ENCODE measurements around the gene RRAD.
"Not testable (repeated sequence)": the region's sequence is repeated elsewhere in the genome, so short reads cannot be mapped to it uniquely, and the experiment has no call there.

The RRAD gene

DNA sequence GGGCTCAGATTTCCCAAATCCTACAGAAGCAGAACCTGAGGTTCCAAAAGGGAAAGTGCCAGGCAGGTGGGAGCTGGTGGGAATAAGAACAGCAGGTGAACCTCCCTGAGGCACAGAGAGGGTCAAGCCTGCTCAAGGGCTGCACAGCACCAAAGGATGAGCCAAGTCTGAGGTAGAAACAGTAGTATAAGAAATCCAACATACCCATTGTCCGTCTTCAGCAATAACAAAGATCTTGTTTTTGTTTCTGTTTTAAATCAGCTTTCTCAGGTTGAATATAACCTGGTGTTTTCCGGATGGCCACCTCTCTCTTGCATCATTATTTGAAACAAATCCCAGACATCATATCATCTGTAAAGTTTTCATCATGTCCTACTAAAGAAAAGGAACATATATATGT, 25.1 kb upstream of the RRAD start:
- DNase-seq = no peak

DNA sequence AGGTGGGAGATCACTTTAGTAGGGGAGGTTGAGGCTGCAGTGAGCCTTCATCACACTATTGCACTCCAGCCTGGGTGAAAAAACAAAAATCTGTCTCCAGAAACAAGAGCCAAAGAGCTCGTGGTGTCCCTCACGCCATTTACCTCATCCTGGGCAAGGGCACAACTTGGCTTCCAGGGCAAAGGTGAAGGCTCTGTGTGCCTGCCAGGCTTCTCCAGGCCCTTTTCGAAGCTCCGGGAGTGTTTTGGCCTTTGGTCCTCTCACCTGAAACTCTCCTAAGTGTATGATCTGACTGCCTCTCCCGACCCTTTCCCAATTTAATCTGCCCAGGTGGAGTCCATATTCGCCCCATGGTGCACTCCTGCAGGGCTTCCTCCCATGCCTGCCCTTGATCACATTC, 24.1 kb upstream of the RRAD start:
- no peak for DNase-seq

DNA sequence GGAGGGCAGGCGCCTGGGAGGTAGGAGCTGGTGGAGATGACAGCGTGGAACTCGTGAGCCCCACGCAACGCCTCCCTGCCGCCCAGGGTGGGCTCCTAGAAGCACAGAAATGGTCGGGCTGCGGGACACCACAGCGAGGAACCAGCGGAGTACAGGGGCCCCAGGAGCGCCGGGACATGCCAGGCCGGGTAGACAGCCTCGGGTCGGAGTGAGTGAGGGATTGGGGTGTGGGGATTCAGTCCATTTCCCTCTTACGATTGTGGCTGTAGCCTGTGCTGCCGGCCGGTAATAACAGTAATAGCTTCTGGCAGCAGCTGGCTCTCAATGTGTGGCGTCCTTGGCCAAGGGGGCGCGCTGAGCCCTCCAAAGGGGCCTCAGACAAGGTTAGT, 23.5 kb upstream of the RRAD start:
- no peak for DNase-seq

DNA sequence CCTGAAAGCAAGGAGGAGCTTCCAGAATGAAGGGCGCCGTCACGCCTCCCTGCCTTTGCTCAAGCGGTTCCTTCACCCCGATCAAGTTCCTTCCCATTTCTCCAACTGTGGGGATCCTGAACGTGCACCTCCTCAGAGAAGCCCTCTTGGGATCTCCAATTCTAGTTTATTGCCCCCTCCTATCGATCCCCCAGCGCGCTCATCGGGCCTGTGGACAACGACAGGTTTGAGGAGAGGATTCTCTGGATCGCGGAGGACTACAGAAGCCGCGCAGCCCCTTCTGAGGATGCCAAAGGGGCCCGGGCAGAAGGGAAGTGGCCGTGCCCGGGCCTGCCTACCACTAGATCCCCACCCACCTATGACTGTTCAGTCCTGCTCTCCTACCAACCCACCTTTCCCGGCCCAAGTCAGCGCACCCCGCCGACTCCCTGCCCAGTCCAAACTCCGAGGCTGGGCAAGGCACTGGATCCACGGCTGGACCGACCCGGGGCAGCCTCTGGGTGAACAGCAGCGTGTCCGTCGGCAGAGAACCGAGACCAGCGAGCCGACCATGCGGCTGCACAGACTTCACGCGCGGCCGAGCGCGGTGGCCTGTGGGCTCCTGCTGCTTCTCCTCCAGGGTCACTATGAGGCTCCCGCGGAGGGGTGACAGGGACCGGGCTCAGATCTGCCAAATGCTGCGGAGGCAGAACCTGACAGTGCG, 22.9 kb upstream of the RRAD start:
- peak; percentile 36 for DNase-seq

DNA sequence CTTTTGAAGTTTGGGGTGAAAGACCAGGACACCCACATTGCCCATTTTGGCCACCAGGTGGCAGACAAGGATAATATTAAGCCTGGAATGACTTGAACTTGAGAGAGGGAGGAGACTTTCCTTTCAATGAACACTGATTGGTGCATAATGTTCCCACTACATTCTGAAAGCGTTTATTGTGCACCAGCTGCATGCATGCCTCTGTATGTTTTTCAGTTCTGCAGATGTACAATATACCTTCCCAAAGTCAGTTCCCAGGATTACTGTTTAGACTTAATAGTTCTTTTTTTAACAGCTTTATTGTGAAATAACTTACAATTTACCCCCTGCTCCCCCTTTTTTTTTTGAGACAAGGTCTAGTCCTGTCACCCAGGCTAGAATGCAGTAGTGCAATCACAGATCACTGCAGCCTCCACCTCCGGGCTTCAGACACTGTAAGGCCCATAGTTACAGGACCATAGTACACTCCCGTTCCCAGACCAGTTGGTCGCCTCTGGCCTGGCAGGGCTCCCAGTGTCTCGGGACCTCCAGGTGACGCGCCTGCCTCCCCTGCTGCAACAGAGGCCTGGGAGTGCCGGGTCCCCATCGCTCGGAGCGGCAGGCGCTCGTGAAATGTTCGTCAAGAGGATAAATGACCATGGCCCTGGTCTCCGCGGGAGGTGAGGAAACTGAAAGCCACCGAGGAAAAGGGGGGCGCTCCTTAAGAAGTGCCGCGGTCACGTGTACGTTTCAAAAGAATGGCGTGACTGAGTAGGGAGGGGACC, 22.1 kb upstream of the RRAD start:
- peak; percentile 87 for DNase-seq

DNA sequence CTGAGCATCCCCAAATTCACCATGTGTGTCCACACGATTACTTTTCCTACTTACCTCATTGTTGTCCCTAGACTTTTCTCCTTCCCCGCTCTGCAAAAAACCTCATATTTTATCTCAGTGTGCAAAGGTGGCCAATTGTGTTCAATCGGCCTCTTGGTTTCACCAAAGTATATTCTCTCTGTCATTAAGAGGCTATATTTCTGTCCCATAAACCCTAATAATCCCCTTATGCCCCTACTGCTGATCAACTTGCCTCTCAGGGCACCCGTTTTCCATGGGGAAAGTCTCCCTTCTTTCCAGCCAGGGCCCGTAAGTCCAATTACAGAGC, 21.6 kb upstream of the RRAD start:
- DNase-seq = no peak

DNA sequence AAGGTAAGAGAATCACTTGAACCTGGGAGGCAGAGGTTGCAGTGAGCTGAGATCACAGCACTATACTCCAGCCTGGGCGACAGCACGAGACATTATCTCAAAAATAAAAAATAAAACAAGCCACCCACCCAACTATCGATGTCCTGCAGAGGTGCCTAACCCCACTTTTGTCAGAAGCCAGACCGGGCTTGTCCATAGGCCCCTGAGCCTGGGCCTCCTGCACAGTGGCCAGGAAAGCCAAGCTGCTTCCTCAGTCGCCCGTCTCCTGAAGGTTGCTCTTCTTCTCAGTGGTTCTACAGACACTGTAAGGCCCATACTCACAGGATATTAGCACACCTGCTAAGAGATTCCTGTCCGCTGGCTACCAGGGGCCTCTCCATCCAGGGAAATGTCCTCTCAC, 21.2 kb upstream of the RRAD start:
- DNase-seq = no peak

DNA sequence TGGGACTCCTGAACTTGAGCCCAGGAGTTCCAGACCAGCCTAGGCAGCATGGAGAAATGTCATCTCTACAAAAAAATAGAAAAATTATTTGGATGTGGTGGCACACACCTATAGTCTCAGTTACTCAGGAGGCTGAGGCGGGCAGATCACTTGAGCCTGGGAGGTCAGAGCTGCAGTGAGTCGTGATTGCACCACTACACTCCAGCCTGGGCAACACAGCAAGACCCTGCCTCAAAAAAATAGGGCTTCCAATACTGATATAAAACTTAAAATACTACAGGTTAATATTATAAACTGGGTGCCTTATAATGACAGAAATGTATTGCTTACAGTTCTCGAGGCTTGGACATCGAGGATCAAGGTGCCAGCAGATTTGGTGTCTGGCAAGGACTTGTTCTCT, 20.6 kb upstream of the RRAD start:
- DNase-seq = no peak

DNA sequence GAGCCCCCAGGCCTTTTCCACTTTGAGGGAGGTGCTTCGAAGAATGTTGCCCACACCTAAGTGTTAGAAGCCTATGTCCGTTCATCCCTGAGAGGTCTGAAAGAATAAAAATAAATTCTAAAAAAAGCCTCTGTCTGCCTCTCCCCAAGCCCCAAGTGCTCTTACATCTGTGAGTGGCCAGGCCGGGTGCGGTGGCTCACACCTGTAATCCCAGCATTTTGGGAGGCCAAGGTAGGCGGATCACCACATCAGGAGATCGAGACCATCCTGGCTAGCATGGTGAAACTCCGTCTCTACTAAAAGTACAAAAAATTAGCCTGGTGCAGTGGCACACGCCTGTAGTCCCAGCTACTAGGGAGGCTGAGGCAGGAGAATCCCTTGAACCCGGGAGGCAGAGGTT, 19.6 kb upstream of the RRAD start:
- not testable (repeated sequence) for DNase-seq

DNA sequence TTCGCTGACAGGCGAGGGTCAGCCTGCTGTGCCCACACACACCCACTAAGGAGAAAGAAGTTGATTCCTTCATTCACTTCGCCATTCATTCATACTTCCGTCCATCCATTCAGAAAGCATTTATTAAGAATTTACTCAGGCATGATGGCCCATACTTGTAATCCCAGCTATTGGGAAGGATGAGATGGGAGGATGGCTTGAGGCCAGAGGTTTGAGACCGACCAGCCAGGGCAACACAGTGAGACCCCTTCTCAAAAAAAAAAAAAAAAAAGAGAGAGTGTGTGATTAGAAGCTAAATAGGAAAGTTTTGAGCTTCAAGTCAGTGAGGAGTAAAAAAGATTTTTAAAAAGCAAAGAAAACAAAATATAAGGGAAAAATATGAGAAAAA, 18.7 kb upstream of the RRAD start:
- no peak for DNase-seq

DNA sequence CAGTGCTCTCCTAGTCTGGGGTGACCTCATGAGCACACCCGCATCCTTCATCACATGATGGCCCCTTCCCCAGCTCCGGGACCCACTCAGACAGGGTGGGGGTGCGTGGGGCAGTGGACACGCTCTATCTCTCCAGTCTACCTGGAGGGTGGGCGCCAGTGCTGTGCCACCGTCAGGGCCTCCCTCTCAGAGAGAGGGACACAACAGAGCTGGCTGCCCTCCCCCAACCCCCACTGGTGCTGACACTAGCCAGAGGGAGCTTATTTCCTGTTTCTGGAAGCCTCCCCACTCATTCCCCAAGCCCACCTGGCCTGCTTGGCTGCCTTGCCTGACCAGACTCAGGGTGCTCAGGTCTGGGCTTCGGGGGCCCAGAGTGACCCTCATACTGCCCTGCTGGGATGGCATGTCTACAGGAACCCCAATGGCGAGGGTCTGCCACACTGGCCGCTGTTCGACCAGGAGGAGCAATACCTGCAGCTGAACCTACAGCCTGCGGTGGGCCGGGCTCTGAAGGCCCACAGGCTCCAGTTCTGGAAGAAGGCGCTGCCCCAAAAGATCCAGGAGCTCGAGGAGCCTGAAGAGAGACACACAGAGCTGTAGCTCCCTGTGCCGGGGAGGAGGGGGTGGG, 18.2 kb upstream of the RRAD start:
- DNase-seq = no peak

DNA sequence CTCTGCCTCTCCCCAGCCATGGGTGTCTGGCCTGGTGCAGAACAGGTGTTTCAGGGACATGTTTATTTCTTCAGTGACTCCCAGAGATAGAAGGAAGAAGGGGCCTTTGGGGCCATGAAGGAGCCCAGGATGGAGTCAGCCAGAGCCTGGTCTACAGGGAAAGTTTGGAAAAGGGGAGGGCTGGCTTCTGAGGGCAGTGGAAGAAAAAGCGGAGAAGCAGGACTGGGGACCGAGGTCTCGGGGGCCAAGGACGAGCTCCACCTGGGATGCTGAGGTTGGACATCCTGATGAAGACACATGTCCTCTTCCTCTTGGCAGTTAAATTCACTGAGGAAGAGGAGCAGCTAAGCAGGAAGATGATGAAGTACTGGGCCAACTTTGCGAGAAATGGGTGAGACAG, 17.6 kb upstream of the RRAD start:
- DNase-seq = no peak

DNA sequence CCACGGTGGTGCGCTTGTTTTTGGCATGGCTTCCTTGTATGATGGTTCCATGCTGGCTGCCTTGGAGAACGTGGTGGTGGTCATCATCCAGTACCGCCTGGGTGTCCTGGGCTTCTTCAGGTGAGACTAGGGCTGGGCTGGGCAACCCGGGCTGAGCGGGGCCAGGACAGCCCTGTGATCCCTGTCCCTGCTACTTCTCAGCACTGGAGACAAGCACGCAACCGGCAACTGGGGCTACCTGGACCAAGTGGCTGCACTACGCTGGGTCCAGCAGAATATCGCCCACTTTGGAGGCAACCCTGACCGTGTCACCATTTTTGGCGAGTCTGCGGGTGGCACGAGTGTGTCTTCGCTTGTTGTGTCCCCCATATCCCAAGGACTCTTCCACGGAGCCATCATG, 14.9 kb upstream of the RRAD start:
- no peak for DNase-seq

DNA sequence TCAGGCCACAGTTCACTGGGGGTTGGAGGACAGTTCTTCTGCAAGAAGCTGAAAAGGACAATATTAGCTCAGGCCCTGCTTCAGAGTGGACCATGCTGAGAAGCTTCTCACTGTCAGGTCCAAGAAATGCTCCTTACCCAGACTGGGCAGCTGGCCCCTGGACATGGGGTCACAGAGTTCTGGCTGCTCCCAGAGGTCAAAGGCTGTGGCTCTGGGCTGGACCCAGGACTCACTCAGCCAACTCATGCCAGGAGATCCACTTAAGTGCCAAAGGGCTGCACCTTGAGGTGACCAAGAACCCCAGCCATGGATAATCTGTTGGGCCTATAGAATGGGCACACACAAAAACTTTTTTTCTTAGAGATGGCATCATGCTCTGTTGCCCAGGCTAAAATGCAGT, 14.0 kb upstream of the RRAD start:
- no peak for DNase-seq

DNA sequence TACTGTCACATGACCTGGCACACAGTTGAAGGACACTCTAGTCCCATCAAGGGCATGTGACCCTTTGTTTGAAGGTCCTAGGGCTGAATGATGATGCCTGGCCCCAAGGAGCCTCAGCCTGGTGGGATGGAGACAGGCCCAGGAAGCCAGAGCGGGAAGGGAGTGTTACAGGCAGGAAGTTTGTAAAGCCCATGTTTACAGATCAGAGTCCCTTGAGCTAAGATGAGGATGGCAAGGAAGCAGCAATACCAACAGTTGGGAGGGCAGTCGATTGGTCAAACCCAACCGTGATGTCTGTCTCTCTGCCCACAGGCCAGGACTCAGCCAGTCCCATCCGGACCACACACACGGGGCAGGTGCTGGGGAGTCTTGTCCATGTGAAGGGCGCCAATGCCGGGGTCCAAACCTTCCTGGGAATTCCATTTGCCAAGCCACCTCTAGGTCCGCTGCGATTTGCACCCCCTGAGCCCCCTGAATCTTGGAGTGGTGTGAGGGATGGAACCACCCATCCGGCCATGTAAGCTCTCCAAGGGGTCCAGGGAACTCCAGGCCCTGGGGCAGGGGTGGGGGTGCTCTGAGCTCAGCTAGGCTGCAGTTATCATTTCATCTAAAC, 12.5 kb upstream of the RRAD start:
- no peak for DNase-seq

DNA sequence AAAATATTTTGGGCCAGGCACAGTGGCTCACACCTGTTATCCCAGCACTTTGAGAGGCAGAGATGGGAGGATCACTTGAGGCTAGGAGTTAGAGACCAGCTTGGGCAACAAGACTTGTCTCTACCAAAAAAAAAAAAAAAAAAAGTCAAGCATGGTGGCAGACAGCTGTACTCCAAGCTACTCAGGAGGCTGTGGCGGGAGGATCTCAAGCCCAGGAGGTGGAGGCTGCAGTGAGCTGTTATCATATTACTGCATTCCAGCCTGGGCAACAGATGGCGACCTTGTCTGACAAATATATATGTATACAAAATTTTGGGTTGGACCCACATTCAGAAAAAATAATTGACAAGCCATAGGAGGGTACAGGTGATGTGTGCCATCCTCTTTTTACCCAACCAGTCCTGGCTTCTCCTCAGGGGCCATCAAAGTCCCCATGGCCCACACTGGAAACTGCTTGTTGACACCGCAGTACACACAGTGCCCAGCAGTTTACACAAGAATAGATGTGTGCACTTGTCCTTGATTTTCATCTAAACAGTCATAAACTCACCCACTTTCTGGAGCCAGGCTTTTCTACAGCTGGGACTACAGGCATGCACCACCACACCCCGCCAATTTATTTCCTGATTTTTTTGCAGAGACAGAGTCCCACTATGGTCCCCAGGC, 11.7 kb upstream of the RRAD start:
- DNase-seq = no peak

DNA sequence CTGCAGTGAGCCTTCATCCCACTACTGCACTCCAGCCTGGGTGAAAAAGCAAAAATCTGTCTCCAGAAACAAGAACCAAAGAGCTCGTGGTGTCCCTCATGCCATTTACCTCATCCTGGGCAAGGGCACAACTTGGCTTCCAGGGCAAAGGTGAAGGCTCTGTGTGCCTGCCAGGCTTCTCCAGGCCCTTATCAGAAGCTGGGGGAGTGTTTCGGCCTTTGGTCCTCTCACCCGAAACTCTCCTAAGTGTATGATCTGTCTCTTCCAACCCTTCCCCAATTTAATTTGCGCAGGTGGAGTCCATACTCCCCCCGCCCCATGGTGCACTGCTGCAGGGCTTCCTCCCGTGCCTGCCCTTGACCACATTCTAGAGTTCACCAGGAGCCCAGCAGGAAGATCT, 11.1 kb upstream of the RRAD start:
- no peak for DNase-seq

DNA sequence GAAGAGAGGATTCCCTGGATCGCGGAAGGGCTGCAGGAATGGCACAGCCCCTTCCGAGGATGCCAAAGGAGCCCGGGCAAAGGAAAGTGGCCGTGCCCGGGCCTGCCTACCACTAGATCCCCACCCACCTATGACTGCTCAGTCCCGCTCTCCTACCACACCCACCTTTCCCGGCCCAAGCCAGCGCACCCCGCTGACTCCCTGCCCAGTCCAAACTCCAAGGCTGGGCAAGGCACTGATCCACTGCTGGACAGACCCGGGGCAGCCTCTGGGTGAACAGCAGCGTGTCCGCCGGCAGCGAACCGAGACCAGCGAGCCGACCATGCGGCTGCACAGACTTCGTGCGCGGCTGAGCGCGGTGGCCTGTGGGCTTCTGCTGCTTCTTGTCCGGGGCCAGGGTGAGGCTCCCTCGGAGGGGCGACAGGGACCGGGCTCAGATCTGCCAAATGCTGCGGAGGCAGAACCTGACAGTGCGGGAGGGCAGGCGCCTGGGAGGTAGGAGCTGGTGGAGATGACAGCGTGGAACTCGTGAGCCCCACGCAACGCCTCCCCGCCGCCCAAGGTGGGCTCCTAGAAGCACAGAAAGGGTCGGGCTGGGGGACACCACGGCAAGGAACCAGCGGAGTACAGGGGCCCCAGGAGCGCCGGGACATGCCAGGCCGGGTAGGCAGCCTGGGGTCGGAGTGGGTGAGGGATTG, 10.1 kb upstream of the RRAD start, which contains the start of gene CES2:
CES2 (plus strand) TSS at position 203 of the 698 bp plus-strand sequence; CDS start at position 323, 120 bp downstream.
- no peak for DNase-seq

DNA sequence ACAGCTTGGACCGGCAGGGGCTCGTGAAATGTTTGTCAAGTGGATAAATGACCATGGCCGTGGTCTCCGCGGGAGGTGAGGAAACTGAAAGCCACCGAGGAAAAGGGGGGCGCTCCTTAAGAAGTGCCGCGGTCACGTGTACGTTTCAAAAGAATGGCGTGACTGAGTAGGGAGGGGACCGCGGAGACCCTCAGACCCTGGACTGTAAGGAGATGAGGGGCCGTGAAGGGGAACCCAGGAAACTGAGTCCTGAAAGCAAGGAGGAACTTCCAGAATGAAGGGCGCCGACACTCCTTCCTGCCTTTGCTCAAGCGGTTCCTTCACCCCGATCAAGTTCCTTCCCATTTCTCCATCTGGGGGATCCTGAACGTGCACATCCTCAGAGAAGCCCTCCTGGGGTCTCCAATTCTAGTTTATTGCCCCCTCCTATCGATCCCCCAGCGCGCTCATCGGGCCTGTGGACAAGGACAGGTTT, 9.5 kb upstream of the RRAD start:
- DNase-seq = not testable (repeated sequence)

DNA sequence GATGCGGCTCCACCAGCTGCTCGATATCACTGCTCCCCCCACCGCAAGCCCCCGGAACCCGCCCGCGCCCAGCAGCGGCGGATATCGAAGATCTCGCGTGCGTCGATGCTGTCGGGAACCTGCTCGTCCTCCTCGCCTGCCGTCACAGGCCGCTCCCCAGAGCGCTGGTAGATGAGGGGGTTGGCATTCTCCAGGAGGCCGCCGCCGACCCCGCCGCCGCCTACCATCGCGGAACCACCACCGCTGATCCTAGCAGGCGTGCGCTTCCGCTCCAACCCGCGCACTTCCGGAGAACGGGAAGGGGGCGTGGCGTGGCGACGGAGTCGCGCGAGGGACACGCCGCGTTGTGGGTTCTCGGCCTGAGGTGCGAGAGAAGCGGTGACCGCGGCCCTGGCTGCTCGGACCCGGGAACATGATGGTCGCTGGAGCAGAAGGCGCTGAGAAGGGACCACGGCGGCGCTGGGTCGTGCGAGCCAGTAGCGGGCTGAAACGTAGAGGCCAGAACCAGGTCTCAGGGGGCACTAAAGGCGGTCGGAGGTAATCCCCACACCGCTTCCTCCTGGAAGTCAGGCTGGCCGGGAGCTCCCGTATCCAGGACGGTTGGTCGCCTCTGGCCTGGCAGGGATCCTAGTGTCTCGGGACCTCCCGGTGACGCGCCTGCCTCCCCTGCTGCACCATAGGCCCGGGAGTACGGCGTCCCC, 9.0 kb upstream of the RRAD start, which contains the start of gene CIAO2B:
CIAO2B (minus strand) TSS at position 265 of the 701 bp plus-strand sequence; CDS start at position 227, 38 bp downstream.
- DNase-seq = peak; percentile 91

DNA sequence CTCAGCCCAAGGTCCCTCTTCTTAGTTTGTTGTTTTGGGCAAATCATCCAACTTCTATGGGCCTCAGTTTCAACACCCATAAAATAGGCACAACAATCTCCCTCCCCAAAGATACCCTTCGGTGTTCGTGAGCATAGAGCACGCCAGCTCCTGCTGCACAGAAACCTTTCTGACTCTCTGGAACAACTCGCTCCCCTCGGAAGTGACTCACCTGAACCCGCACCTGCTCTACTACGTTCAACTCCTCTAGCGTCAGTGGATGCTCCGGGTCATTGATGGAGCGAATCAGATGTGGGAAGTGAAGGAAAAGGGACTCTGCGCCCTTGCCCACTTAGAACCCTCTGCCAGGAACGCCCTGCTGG, 8.4 kb upstream of the RRAD start:
- no peak for DNase-seq

DNA sequence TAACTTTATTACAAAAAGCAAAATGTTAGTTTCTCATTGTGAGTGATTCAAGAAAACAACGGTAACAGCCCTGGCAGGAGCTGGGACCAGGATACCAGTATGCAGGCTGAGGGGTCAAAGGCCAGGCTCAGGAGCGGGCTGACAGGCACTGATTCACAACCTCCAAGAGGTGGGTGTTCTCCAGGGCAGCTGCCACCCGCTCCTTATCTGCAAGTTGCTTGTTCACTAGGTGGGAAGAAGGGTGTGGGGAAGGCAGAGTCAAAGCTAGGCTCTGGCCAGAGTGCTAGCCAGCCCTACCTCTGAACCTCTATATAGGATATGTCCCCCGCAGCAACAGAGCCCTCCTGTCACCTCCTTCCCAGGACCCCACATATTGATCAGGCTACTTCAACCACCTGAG, 6.7 kb upstream of the RRAD start:
- DNase-seq = no peak
